GM19193 (cell line): ENCODE results near the gene GSK3B.

Source experiments
- POLR2A ChIP-seq: IDR thresholded peaks from 4 replicates; pipeline ENCODE4 v1.6.1; 2011; ENCODE audit not compliant: insufficient read depth, insufficient read length; ENCODE audit errors: extremely low read depth

Gene GSK3B

GRCh38 chr3:119818937-119819336 is 275.3 kb downstream of the GSK3B start:
- TF ChIP-seq POLR2A: no peak

GRCh38 chr3:119817583-119818363 is 276.5 kb downstream of the GSK3B start:
- no peak for TF ChIP-seq POLR2A

- no peak for TF ChIP-seq POLR2A
Measured at GRCh38 chr3:119817071-119817470, 277.2 kb downstream of the GSK3B start.

- TF ChIP-seq POLR2A: no peak
Measured at GRCh38 chr3:119815716-119816115, 278.5 kb downstream of the GSK3B start.

- no peak for TF ChIP-seq POLR2A
Measured at GRCh38 chr3:119812491-119813058, 281.7 kb downstream of the GSK3B start.

GRCh38 chr3:119810018-119810435 is 284.2 kb downstream of the GSK3B start:
- TF ChIP-seq POLR2A: peak; percentile 69

GRCh38 chr3:119809249-119810017 is 284.8 kb downstream of the GSK3B start:
- no peak for TF ChIP-seq POLR2A

- TF ChIP-seq POLR2A: no peak
Measured at GRCh38 chr3:119808843-119809242, 285.4 kb downstream of the GSK3B start.

GRCh38 chr3:119808244-119808643 is 286.0 kb downstream of the GSK3B start:
- TF ChIP-seq POLR2A: no peak

- TF ChIP-seq POLR2A: no peak
Measured at GRCh38 chr3:119800844-119801243, 293.4 kb downstream of the GSK3B start.

GRCh38 chr3:119796785-119797184 is 297.5 kb downstream of the GSK3B start:
- TF ChIP-seq POLR2A: no peak

GRCh38 chr3:119796368-119796767 is 297.9 kb downstream of the GSK3B start:
- TF ChIP-seq POLR2A: no peak

GRCh38 chr3:119795849-119796248 is 298.4 kb downstream of the GSK3B start:
- TF ChIP-seq POLR2A: no peak

- no peak for TF ChIP-seq POLR2A
Measured at GRCh38 chr3:119794971-119795612, 299.2 kb downstream of the GSK3B start.

- no peak for TF ChIP-seq POLR2A
Measured at GRCh38 chr3:119794401-119794800, 299.8 kb downstream of the GSK3B start.

- TF ChIP-seq POLR2A: no peak
Measured at GRCh38 chr3:119792270-119792669, 302.0 kb downstream of the GSK3B start.

GRCh38 chr3:119790369-119790768 is 303.9 kb downstream of the GSK3B start:
- no peak for TF ChIP-seq POLR2A
